AG09309 (cell line): Measurements from ENCODE around the gene GLP2R.

Experiments used
- DNase-seq: peaks from one replicate; pipeline ENCODE4 v3.0.0-alpha.2; 2010; ENCODE audit warnings: low read depth
- H3K4me3 ChIP-seq: 2 replicates; pipeline ENCODE4 v1.5.1; 2011; ENCODE audit warnings: mild to moderate bottlenecking, low read depth, low read length, moderate library complexity; ENCODE audit not compliant: control insufficient read depth
- TF ChIP-seq, protein P1 (sequence below): IDR thresholded peaks from 2 replicates; pipeline ENCODE4 v1.5.1; 2011; ENCODE audit warnings: mild to moderate bottlenecking, low read depth, low read length, inconsistent platforms; ENCODE audit not compliant: insufficient read depth, control insufficient read depth; ENCODE audit errors: missing control alignments

Gene GLP2R

DNA sequence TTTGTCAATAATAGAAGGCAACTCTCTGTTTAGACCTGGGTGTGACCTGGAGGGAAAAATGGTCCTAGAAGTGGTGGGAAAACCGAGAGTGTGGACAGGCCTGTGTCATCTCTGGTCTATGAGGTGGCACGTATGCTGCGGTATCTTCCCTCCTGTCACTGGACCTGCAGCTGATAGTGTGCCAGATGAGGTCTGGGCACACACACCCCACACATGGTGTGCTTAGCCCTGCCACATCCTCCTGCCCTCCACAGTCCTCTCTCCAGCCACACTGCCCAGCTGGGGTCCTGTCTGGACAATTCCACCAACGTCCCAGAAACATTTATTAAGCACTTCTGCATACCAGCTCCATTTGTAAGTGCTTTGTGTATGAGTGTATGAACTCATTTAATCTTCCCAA lies 37.2 kb downstream of the GLP2R start:
- no peak for DNase-seq
- H3K4me3 ChIP-seq: no peak overlapping the region
- TF ChIP-seq, protein P1, sequence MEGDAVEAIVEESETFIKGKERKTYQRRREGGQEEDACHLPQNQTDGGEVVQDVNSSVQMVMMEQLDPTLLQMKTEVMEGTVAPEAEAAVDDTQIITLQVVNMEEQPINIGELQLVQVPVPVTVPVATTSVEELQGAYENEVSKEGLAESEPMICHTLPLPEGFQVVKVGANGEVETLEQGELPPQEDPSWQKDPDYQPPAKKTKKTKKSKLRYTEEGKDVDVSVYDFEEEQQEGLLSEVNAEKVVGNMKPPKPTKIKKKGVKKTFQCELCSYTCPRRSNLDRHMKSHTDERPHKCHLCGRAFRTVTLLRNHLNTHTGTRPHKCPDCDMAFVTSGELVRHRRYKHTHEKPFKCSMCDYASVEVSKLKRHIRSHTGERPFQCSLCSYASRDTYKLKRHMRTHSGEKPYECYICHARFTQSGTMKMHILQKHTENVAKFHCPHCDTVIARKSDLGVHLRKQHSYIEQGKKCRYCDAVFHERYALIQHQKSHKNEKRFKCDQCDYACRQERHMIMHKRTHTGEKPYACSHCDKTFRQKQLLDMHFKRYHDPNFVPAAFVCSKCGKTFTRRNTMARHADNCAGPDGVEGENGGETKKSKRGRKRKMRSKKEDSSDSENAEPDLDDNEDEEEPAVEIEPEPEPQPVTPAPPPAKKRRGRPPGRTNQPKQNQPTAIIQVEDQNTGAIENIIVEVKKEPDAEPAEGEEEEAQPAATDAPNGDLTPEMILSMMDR: no peak

DNA sequence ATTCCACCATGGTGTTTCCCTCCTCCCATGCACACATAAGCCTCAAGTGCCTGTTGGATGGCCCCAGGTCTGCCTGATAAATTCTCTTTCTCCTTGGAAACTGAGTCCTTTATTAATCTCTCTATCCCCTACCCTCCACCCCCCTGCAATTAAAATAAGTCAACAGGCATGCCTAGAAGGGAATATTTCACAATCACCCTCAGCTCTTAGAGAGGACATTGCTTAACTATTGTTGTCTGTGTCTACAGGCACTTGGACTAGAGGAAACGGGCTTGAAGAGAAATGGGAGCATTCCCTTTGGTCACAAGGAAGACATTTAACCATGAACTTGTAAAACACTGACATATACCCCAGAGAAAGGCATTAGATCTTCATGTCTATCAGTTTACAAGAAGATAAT lies 39.9 kb downstream of the GLP2R start:
- DNase-seq: no peak
- TF ChIP-seq, protein P1: no peak
- H3K4me3 ChIP-seq: no peak overlapping the region

DNA sequence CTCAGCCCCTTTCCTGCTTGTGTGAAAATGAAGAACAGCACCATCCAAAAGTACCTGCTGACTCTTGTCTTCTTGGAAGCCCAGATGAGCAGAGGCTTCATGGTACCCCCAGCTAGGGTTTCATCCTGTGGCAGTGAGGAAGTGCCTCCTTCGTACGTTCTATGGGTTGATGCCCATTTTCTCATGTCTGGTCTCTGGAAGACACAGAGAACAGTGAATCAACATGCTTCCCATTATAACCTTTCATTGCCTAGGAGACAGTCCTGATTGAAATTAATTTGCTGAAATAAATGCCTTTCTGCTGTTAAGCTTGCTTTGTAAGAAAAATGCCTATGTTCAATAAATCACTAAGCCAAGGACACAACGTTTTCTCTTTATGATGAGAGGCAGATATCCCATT lies 42.8 kb downstream of the GLP2R start:
- H3K4me3 ChIP-seq: no peak overlapping the region
- DNase-seq: no peak
- TF ChIP-seq, protein P1: no peak

DNA sequence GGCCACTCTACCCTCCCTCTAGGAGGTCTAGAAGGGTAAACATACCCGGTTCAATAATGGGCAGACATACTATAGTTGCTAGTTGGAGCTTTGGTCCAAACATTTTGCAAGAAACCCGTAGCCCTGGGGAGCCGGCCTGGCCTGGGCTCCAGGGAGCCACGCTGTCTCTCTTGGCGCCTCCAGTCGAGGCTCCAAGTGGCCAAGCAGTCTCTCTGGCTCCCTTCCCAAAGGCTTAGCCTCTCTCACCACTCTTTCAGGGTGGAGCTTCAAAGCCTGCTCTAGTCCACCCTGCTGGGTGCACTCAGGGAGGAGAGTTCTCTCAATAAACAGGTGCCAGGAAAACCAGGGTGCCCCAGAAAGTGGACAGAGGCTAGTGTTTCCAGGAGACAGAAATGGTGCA lies 47.1 kb downstream of the GLP2R start:
- H3K4me3 ChIP-seq: no peak overlapping the region
- TF ChIP-seq, protein P1: no peak
- no peak for DNase-seq

DNA sequence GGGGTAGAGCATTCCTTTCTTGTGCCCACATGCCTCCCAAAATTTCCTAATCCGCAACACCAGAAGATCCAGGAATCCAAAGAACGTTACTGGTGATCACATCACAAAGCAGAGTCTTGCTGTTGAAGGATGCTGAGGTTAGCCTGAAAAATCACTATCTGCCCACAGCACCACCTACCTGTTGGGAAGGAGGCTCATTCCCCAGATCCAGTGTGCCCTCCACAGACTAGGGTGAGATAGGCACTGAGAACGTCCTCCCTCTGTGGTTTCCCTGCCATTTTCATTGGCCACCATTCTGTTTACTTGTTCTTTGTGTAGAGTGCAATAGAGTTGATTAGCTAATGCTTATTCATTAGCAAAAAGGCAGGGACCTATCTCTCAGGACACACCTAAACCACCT lies 49.0 kb downstream of the GLP2R start:
- no peak overlapping the region for H3K4me3 ChIP-seq
- TF ChIP-seq, protein P1: no peak
- no peak for DNase-seq

DNA sequence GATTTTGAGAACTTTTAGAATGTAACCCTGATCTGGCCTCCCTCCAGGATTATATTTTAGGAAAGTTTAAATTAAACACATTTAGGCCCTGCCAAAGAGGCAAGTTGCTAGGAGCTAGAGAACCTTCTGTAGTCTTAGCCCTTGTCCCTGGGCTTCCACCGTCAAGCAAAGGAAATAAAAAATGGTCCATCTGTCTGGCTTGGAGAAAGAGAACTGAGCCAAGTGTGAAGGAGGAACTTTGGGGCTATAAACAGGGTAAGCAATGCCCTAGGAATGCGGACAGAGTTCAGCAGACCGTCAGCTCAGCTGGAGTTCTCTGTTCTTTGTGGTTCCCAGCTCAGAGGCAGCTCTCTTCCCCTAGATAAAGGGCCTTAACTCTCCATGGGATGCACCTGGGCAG lies 49.7 kb downstream of the GLP2R start:
- no peak overlapping the region for H3K4me3 ChIP-seq
- TF ChIP-seq, protein P1: no peak
- DNase-seq: no peak

DNA sequence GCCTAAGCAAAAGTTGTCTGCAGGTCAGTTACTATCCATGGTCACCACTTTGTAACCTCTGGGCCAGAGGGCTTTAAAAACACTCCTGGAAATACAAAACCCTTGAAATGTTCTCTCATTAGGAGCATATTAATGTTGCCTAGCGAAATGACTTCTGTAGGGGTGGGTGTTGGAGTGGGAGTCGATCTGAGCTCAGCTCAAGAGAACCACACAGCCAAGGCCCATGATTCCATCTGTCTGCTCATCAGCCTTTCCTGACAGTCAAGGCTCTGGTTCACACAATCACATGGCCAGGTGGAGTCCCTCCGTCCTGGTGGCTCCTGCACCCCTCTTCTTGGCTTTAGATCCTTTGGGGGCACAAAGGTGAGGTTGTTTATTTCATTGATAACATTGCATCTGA lies 52.6 kb downstream of the GLP2R start:
- no peak overlapping the region for H3K4me3 ChIP-seq
- TF ChIP-seq, protein P1: no peak
- DNase-seq: no peak
